GM12801 (cell line): ENCODE measurements around the gene CCDC12.

Experiments used
- TF ChIP-seq, protein P1 (sequence below): IDR thresholded peaks from one replicate; pipeline ENCODE4 v1.5.1; 2011; ENCODE audit warnings: control low read depth; ENCODE audit not compliant: insufficient read length; ENCODE audit errors: extremely low read depth

The CCDC12 gene

GRCh38 chr3:46900007-46900292 lies 76.6 kb downstream of the CCDC12 start:
- TF ChIP-seq, protein P1, sequence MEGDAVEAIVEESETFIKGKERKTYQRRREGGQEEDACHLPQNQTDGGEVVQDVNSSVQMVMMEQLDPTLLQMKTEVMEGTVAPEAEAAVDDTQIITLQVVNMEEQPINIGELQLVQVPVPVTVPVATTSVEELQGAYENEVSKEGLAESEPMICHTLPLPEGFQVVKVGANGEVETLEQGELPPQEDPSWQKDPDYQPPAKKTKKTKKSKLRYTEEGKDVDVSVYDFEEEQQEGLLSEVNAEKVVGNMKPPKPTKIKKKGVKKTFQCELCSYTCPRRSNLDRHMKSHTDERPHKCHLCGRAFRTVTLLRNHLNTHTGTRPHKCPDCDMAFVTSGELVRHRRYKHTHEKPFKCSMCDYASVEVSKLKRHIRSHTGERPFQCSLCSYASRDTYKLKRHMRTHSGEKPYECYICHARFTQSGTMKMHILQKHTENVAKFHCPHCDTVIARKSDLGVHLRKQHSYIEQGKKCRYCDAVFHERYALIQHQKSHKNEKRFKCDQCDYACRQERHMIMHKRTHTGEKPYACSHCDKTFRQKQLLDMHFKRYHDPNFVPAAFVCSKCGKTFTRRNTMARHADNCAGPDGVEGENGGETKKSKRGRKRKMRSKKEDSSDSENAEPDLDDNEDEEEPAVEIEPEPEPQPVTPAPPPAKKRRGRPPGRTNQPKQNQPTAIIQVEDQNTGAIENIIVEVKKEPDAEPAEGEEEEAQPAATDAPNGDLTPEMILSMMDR: no peak

DNA sequence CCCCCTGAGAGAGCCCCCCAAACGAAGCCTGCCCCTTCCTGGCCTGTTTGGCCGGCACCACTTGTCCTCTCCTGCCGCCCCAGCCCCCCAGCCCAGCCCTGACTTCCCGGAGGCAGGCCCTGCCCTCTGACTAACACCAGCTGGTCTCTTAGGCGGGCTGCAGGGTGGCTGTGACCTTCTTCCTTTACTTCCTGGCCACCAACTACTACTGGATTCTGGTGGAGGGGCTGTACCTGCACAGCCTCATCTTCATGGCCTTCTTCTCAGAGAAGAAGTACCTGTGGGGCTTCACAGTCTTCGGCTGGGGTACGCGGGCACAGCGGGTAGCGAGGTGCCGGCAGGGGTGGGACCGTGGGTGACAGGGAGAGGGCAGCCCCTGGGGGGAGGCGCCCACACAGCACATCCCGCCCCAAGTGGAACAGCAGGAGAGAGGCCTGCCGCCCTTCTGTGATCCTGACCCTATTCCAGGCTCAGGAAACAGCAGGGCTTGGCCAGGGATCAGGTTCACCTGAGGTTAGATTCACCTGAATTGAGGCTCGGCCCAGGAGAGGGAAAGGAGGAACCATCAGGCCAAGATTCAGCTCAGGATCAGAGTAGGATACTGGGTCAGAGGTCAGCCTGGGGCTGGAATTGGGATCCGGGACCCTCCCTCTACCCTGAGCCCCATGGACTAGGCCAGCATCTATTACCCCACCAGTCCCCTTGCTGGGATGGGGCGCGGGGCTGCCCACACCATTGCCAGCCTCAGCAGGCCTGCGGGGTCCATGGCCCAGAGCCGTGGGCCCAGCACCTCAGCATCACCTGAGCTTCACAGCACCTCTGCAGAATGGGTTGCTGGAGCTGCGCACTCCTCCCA lies 77.2 kb downstream of the CCDC12 start:
- TF ChIP-seq, protein P1: no peak

DNA sequence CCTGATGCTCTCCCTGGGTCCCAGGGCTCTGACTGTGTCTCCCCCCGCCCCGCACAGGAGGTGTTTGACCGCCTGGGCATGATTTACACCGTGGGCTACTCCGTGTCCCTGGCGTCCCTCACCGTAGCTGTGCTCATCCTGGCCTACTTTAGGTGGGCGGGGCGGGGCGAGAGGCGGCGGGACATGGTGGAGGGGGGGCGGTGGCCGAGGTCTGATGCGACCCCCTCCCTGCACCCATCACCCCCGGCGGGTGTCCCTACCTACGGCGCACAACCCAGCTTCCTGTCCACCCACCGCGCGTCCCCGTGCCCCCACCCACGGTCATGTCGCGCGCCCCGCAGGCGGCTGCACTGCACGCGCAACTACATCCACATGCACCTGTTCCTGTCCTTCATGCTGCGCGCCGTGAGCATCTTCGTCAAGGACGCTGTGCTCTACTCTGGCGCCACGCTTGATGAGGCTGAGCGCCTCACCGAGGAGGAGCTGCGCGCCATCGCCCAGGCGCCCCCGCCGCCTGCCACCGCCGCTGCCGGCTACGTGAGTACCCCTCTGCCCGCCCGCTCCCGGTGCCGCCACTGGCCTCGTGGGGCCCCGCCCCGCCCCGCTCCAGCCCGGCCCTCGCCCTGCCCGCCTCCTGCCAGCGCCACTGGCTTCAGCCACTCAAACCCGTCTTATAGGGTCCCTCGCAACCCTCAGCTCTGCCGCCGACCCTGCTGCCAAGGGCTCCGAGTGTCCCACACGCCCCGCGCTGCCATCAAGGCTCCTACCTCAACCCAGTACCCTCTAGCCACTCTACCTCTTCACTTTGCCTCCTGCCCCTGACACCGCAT lies 78.0 kb downstream of the CCDC12 start:
- TF ChIP-seq, protein P1: no peak

- TF ChIP-seq, protein P1: no peak
Measured at GRCh38 chr3:46897829-46898320, 78.7 kb downstream of the CCDC12 start.

DNA sequence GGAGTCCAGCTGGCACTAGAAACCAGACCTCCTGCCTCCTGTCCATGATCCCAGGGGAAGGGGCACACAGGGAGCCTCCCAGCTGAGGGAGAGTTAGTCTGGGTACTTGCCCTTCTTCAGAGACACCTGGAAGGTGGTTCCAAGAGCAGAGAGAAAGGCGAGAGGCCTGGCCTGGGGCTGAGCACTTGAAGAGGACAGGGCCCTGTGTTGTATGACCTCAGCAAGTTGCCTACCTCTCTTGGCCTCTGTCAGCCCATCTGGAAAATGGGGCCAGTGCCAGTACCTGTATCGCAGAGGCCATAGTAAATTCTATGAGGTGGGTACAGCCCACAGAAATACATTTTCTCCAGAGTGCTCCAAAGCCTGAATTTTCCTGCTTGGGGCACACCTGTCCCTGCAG lies 79.5 kb downstream of the CCDC12 start:
- TF ChIP-seq, protein P1: no peak

GRCh38 chr3:46896386-46896785 lies 80.2 kb downstream of the CCDC12 start:
- TF ChIP-seq, protein P1: no peak

GRCh38 chr3:46895761-46896160 lies 80.8 kb downstream of the CCDC12 start:
- TF ChIP-seq, protein P1: no peak
